ENCODE results near the gene IRAK1.
A peak's percentile ranks its signal among the peaks of the same experiment; 100 is the strongest.

The IRAK1 gene

DNA sequence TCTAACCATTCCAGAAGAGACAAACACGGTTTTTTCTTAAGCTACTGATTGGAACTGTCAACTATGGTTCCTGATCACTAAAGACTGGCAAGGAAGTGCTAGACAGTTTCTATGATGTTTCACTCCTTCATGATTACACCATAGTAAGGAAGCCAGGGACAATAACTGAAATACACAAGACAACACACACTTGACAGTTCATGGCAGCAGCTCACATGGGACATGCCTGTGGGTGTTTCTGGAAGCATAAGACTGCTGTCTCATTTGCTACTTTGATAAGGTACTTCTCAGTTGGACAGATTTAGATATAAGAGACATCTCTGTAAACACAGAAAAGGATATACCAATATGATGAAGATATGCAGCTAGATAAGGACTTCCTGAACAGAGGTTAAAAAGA is 8.3 kb upstream of the IRAK1 start:
- Histone ChIP-seq H3K4me1 (ENCODE audit: control insufficient read depth in 1 of 2, insufficient read depth in 2 of 2, low read length in 2 of 2) (peaks cover 0 to 7% of the 10 kb centered on the region in 2 donors), H3K27ac (ENCODE audit: low read length) (no peak overlapping the region)

DNA sequence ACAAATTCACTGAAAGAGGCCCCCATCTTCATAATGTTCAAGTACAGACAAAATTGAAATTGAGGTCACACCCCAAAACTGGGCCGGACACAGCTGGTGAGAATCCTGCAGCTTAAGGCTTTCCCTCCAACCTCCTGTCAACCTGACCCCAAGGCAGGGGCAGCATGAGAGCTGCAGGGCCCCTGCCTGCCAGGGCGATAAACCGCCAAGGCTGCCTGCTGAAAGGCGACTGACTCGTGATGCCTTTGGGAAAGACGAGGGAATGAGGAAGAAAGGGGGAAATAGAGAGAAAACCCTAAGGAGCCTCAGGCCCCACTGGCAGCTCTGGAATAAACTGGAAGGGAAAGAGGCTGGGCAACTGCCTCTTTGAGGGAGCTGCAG is 7.3 kb upstream of the IRAK1 start:
- no peaks in the 10 kb centered on the region for H3K9me3 ChIP-seq (ENCODE audit: control insufficient read depth in 1 of 2, low read length in 2 of 2)
- no peak overlapping the region for H3K27ac ChIP-seq (ENCODE audit: low read length)
- H3K36me3 ChIP-seq (ENCODE audit: control insufficient read depth in 1 of 2, insufficient read depth in 2 of 2, low read length in 2 of 2): peaks cover 9 to 30% of the 10 kb centered on the region in 2 donors
- H3K4me3 ChIP-seq (ENCODE audit: low read depth in 1 of 2, low read length in 2 of 2): no peak overlapping the region
- H3K27me3 ChIP-seq (ENCODE audit: low read depth, low read length): no peaks in the 10 kb centered on the region
- H3K4me1 ChIP-seq (ENCODE audit: control insufficient read depth in 1 of 2, insufficient read depth in 2 of 2, low read length in 2 of 2): peaks cover 0 to 16% of the 10 kb centered on the region in 2 donors

More for the DNA sequence above, 8.3 kb upstream of the IRAK1 start:
- H3K9me3 ChIP-seq (ENCODE audit: control insufficient read depth in 1 of 2, low read length in 2 of 2): no peaks in the 10 kb centered on the region
- peaks cover 10 to 33% of the 10 kb centered on the region in 2 donors for H3K36me3 ChIP-seq (ENCODE audit: control insufficient read depth in 1 of 2, insufficient read depth in 2 of 2, low read length in 2 of 2)
- no peak overlapping the region for H3K4me3 ChIP-seq (ENCODE audit: low read depth in 1 of 2, low read length in 2 of 2)
- no peaks in the 10 kb centered on the region for H3K27me3 ChIP-seq (ENCODE audit: low read depth, low read length)

DNA sequence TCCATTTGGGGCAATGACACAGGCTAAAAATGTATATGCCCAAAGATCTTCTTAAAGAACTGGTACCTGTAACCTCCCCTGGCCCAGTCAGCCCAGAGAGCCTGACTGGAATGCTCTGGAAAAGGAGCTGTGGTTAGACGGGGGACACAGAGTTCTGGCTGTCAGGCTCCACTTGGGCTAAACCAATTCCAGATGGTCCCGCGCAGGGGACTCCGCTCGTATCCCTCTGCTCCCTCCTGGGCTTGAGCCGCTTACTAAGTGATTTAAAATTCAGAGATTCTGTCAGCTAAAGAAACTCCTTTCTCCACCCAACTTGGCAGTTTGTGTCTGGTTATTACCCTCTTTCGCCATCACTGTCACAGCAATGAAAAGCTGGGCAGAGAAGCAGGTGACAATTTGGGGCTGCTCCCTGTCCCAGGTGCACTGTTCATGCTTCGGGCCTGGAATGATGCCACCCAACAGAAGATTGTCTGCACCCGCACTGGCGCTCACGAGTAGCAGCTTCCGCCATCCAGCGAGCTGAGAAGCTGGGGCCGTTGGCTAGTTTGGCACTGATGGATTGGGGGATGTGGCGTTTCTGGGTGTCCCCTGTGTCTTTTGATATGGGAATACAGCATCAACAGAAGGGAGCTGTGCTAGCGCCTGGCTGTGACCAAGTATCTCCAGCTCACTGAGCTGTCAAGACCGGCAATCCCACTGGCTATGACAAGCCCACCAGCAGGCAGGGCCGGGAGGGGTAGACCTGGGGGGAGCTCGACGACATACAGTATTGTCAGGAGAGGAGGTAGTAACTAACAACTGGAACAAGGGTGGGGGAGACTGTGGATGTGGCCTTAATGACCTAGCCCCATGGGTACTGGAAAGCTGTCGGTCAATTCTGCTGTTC is 6.7 kb upstream of the IRAK1 start:
- Histone ChIP-seq H3K27ac (ENCODE audit: low read length) (no peak overlapping the region), H3K4me3 (ENCODE audit: low read depth in 1 of 2, low read length in 2 of 2) (no peak overlapping the region), H3K9me3 (ENCODE audit: control insufficient read depth in 1 of 2, low read length in 2 of 2) (no peaks in the 10 kb centered on the region), H3K36me3 (ENCODE audit: control insufficient read depth in 1 of 2, insufficient read depth in 2 of 2, low read length in 2 of 2) (peaks cover 3 to 24% of the 10 kb centered on the region in 2 donors), H3K4me1 (ENCODE audit: control insufficient read depth in 1 of 2, insufficient read depth in 2 of 2, low read length in 2 of 2) (peaks cover 0 to 18% of the 10 kb centered on the region in 2 donors), H3K27me3 (ENCODE audit: low read depth, low read length) (no peaks in the 10 kb centered on the region)

DNA sequence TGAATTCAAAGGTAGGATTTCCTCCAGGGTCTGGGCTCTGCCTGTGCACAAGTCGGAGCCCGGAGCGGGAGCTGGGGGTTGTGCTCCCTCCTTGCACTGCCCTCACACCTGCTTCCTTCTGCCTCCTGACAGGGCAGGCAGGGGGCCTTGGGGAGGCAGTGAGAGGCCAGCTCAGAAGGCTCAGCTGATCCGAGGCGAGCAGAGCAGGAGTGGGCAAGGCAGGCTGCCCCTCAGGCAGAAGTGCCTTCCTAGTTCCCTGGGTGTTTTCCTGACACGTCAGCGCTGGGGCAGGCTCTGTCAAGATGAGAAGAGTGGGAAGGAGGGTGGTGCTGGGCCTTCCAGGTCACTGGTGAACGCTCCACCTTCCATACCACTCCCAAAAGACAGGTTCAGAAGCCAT is 5.5 kb upstream of the IRAK1 start:
- no peak overlapping the region for H3K27ac ChIP-seq (ENCODE audit: low read length)
- peaks cover 0 to 12% of the 10 kb centered on the region in 2 donors for H3K36me3 ChIP-seq (ENCODE audit: control insufficient read depth in 1 of 2, insufficient read depth in 2 of 2, low read length in 2 of 2)
- H3K4me1 ChIP-seq (ENCODE audit: control insufficient read depth in 1 of 2, insufficient read depth in 2 of 2, low read length in 2 of 2): peaks cover 0 to 27% of the 10 kb centered on the region in 2 donors
- H3K27me3 ChIP-seq (ENCODE audit: low read depth, low read length): no peaks in the 10 kb centered on the region
- no peaks in the 10 kb centered on the region for H3K9me3 ChIP-seq (ENCODE audit: control insufficient read depth in 1 of 2, low read length in 2 of 2)
- H3K4me3 ChIP-seq (ENCODE audit: low read depth in 1 of 2, low read length in 2 of 2): no peak overlapping the region

DNA sequence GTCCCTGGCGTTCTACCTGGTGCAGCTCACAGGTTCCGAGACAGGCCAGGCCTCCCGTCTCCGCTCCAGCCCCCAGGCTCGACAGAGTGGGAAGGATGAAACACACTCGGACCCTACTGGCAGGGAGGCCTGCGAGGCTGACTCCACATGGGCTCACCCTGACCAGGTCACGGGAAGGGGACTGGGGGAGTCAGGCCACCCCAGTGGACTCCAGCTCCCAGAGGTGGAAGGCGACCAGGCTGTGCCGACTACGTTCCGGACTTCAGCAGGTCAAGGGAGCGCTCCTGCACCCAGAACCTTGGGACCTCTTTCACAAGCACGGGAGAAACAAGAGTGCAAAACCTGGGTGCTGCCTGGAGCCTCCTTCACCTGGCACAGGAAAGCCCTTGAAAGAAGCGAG is 4.6 kb upstream of the IRAK1 start:
- H3K27ac ChIP-seq (ENCODE audit: low read length): no peak overlapping the region
- no peaks in the 10 kb centered on the region for H3K9me3 ChIP-seq (ENCODE audit: control insufficient read depth in 1 of 2, low read length in 2 of 2)
- no peak overlapping the region for H3K4me3 ChIP-seq (ENCODE audit: low read depth in 1 of 2, low read length in 2 of 2)
- H3K4me1 ChIP-seq (ENCODE audit: control insufficient read depth in 1 of 2, insufficient read depth in 2 of 2, low read length in 2 of 2): peaks cover 0 to 27% of the 10 kb centered on the region in 2 donors
- H3K36me3 ChIP-seq (ENCODE audit: control insufficient read depth in 1 of 2, insufficient read depth in 2 of 2, low read length in 2 of 2): peaks cover 0 to 11% of the 10 kb centered on the region in 2 donors
- H3K27me3 ChIP-seq (ENCODE audit: low read depth, low read length): no peaks in the 10 kb centered on the region

DNA sequence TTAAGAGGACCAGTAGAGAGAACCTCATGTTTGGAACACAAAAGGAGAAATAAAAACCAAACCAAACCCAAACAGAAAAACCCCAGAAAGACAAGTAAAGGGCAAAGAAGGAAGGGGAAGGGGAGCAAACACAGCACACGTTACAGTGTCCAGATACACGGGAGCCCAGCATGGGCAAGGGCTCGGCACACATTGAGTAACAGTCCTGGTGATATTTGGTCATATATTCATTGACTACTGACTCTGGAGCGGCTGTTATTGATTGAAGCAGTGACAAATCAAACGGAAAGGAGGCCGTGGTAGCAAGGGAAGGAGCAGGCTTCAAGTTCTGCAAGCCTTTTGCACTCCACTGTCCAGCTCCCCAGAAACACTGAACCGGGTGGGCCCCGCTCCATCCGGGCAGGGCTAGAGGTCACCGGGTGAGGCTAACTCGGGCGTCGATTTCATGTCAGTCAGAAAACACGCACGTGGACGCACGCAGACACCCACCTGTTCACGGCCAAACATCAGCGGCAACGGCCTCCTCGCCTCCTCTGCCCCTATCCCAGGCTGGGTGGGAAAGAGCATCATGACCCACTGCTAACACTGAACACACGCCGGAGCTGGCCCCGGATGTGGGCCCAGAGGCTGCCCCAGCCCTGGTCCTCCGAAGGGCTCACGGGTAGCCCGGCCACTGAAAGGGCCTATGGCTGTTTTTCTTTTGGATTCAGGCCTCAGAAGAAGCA is 3.7 kb upstream of the IRAK1 start:
- Histone ChIP-seq H3K9me3 (ENCODE audit: control insufficient read depth in 1 of 2, low read length in 2 of 2) (no peaks in the 10 kb centered on the region), H3K4me1 (ENCODE audit: control insufficient read depth in 1 of 2, insufficient read depth in 2 of 2, low read length in 2 of 2) (peaks cover 0 to 32% of the 10 kb centered on the region in 2 donors), H3K36me3 (ENCODE audit: control insufficient read depth in 1 of 2, insufficient read depth in 2 of 2, low read length in 2 of 2) (peaks cover 0 to 10% of the 10 kb centered on the region in 2 donors), H3K27ac (ENCODE audit: low read length) (no peak overlapping the region), H3K4me3 (ENCODE audit: low read depth in 1 of 2, low read length in 2 of 2) (no peak overlapping the region), H3K27me3 (ENCODE audit: low read depth, low read length) (no peaks in the 10 kb centered on the region)

DNA sequence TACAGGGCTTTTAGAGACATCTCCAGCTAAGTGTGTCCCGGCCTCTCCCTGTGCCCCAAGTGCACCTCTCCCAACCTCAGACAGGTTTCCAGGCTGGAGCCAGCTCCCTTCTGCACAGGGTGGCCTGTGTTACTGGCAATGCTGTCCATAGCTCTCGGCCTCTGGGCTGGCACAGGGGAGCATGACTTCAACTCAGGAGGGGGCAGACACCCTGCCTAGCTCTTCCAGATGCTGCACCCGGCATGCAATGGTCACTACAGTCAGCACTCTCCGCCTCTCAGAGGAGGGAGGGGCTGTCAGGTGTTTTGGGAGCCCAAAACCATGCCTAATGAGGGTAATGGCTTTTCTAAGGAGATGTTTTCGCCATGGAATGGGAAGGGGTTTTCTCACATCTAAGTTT is 2.4 kb upstream of the IRAK1 start:
- H3K27me3 ChIP-seq (ENCODE audit: low read depth, low read length): no peaks in the 10 kb centered on the region
- H3K9me3 ChIP-seq (ENCODE audit: control insufficient read depth in 1 of 2, low read length in 2 of 2): no peaks in the 10 kb centered on the region
- H3K27ac ChIP-seq (ENCODE audit: low read length): no peak overlapping the region
- no peak overlapping the region for H3K4me3 ChIP-seq (ENCODE audit: low read depth in 1 of 2, low read length in 2 of 2)
- peaks cover 0 to 7% of the 10 kb centered on the region in 2 donors for H3K36me3 ChIP-seq (ENCODE audit: control insufficient read depth in 1 of 2, insufficient read depth in 2 of 2, low read length in 2 of 2)
- H3K4me1 ChIP-seq (ENCODE audit: control insufficient read depth in 1 of 2, insufficient read depth in 2 of 2, low read length in 2 of 2): peaks cover 0 to 33% of the 10 kb centered on the region in 2 donors

DNA sequence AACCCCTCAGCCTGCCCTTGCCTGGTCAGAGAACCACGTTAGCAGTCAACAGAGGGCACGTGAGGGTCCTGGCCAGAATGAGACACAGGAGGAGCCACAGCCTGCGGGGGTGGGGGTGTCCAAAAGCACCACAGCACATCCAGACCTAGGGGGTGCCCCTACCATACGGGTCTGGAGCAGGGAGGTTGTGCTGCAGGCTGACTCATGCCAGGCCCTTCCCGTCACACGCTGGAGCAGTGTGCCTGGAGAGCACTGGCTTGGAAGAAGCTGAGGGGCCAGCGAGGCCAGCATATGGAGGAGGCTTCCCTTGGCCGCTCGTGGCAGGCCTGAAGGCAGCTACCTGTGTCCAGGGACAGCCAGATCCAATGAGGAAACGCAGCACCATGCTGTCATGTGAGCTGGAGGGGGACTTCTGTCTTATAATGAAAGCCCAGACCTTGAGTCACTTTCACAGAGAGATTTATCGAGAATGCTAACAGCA is 1.5 kb upstream of the IRAK1 start:
- Histone ChIP-seq H3K36me3 (ENCODE audit: control insufficient read depth in 1 of 2, insufficient read depth in 2 of 2, low read length in 2 of 2) (peaks cover 0 to 7% of the 10 kb centered on the region in 2 donors), H3K4me3 (ENCODE audit: low read depth in 1 of 2, low read length in 2 of 2) (no peak overlapping the region), H3K4me1 (ENCODE audit: control insufficient read depth in 1 of 2, insufficient read depth in 2 of 2, low read length in 2 of 2) (peaks cover 0 to 31% of the 10 kb centered on the region in 2 donors), H3K9me3 (ENCODE audit: control insufficient read depth in 1 of 2, low read length in 2 of 2) (no peaks in the 10 kb centered on the region), H3K27me3 (ENCODE audit: low read depth, low read length) (no peaks in the 10 kb centered on the region), H3K27ac (ENCODE audit: low read length) (no peak overlapping the region)

DNA sequence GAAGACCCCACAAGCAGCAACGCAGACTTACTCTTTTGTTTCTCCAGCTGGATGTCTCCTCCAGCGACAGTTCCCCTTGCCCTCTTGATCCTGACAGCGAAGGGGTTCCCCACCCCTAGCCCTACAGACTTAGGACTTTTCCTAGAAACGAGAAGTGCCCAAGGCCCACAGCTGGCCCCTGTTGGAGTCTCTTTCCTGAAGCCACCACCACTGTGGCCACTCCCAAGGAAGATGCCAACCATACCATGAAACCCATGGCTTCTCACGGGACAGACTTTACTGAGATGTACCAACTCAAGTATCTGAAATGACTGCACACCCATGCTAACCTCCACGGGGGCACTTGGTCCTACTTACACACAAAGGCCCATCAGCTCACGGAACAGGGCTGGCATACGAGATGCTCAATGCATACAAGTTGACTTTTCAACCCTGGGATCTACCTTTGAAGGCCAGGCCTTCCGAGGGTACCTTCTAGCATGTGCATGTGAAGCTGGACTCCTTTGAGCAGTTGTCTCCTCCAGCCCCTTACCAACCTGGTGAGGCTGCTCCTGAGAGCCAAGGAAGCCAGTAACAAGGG is 924 bp upstream of the IRAK1 start:
- Histone ChIP-seq H3K27ac (ENCODE audit: low read length) (peak overlapping the region; percentile 63), H3K4me3 (ENCODE audit: low read depth in 1 of 2, low read length in 2 of 2) (peak overlapping the region; percentile 44 to 50), H3K27me3 (ENCODE audit: low read depth, low read length) (no peaks in the 10 kb centered on the region), H3K9me3 (ENCODE audit: control insufficient read depth in 1 of 2, low read length in 2 of 2) (no peaks in the 10 kb centered on the region), H3K36me3 (ENCODE audit: control insufficient read depth in 1 of 2, insufficient read depth in 2 of 2, low read length in 2 of 2) (peaks cover 0 to 11% of the 10 kb centered on the region in 2 donors), H3K4me1 (ENCODE audit: control insufficient read depth in 1 of 2, insufficient read depth in 2 of 2, low read length in 2 of 2) (peaks cover 0 to 31% of the 10 kb centered on the region in 2 donors)

DNA sequence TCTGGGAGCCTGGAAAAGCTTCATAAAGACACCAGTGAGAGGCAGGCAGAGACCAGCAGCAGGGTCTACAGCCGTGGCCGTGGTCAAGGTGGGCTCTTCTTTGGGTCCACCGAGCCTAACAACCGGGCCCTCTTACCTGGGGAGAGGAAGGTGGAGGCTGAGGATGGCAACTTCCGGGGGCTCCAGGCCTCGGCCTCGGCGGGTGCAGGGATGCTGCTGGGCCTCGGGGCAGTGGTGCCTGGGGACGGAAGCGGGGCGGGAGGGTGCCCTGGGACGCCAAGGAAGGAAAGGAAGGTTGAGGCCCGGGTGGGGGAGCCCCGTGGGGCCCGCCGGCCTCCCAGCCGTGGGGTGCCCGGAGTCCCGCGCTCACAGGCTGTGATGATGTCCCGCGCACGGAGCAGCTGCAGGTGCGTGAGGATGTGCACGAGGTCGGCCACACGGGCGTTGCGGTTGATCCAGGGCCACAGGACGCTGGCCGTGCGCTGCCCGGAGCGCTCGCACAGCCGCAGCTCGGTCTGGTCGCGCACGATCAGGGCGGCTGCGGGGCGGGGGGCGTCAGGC is 561 bp downstream of the IRAK1 start:
- H3K36me3 ChIP-seq (ENCODE audit: control insufficient read depth in 1 of 2, insufficient read depth in 2 of 2, low read length in 2 of 2): peaks cover 0 to 19% of the 10 kb centered on the region in 2 donors
- no peaks in the 10 kb centered on the region for H3K9me3 ChIP-seq (ENCODE audit: control insufficient read depth in 1 of 2, low read length in 2 of 2)
- peak overlapping the region; percentile 54 to 68 for H3K4me3 ChIP-seq (ENCODE audit: low read depth in 1 of 2, low read length in 2 of 2)
- H3K4me1 ChIP-seq (ENCODE audit: control insufficient read depth in 1 of 2, insufficient read depth in 2 of 2, low read length in 2 of 2): peaks cover 0 to 31% of the 10 kb centered on the region in 2 donors
- no peaks in the 10 kb centered on the region for H3K27me3 ChIP-seq (ENCODE audit: low read depth, low read length)
- H3K27ac ChIP-seq (ENCODE audit: low read length): peak overlapping the region; percentile 39

All from muscle layer of duodenum (tissue), 2 donors.